ENCODE results near the gene BRINP3. TPM values are rescaled to one million over a fixed set of nuclear protein-coding genes. Genes with fewer than 3 reads are reported as not detected.

BRINP3 gene
- total and polyA plus RNA-seq, 2 of the 13 experiments (the other 11 are each of a cell fraction or from before 2014, with no cell fraction given), result not detected

GRCh38 chr1:190140644-190141043 lies 337.0 kb downstream of the BRINP3 start:
- no peak overlapping the region for H3K27ac ChIP-seq (ENCODE audit: extremely low read length, insufficient read depth, low read length)
- FAIRE-seq (no peak), DNase-seq (ENCODE audit: low spot score) (no peak), ATAC-seq (no peak)
- ChIA-PET POLR2A (no interaction called here), CTCF (ENCODE audit: low intra/inter-chr PET ratio, low total read pairs) (no interaction called here)
- no peaks in the 10 kb centered on the region for H3K36me3 ChIP-seq (replicated peaks in 1 of 2; ENCODE audit: control insufficient read depth in 1 of 2, insufficient read depth in 2 of 2, low read length in 2 of 2)
- H4K20me1 ChIP-seq (ENCODE audit: insufficient read depth, low read length), result no peaks in the 10 kb centered on the region
- H3K27me3 ChIP-seq (ENCODE audit: control insufficient read depth in 1 of 2, insufficient read depth in 2 of 2, low read length in 2 of 2), result no peaks in the 10 kb centered on the region
- no peak overlapping the region for H3K4me2 ChIP-seq (ENCODE audit: low read depth, low read length)
- intact Hi-C loops (cut with micrococcal nuclease; ENCODE audit: unreplicated experiment) (no loop called here), in situ Hi-C loops (cut with HindIII; ENCODE audit: extremely low pct_ligation_motif_present, low pct_unique_long_range_greater_than_20kb) (no loop called here)
- WGBS (ENCODE audit: low lambda C conversion rate), result 14% methylated on average over 1 of the region's 1 CpG
- no peaks in the 10 kb centered on the region for H3K79me2 ChIP-seq (ENCODE audit: insufficient read depth, low read length)
- no peaks in the 10 kb centered on the region for H3K4me1 ChIP-seq (ENCODE audit: insufficient read depth, low read length)
- no peak overlapping the region for H3K4me3 ChIP-seq (replicated peaks in 1 of 3; ENCODE audit: insufficient read depth in 1 of 3, low read depth in 2 of 3, low read length in 3 of 3)
- no peak overlapping the region for H3K9ac ChIP-seq (ENCODE audit: insufficient read depth, low read depth, low read length)
- no peaks in the 10 kb centered on the region for H3K9me3 ChIP-seq (ENCODE audit: low read length)
- TF ChIP-seq ZNF83 (CRISPR knock-in tag; IDR thresholded peaks at IDR 0.05; ENCODE audit: borderline replicate concordance), result no peak
- no TSS peak for BruUV-seq (replicated peaks)
- no peak overlapping the region for H2AFZ ChIP-seq (ENCODE audit: low read length)

GRCh38 chr1:190138702-190139101 lies 339.0 kb downstream of the BRINP3 start:
- H3K4me2 ChIP-seq (ENCODE audit: low read depth, low read length), result no peak overlapping the region
- H3K4me1 ChIP-seq (ENCODE audit: insufficient read depth, low read length), result no peaks in the 10 kb centered on the region
- no peaks in the 10 kb centered on the region for H3K27me3 ChIP-seq (ENCODE audit: control insufficient read depth in 1 of 2, insufficient read depth in 2 of 2, low read length in 2 of 2)
- intact Hi-C loops (cut with micrococcal nuclease; ENCODE audit: unreplicated experiment) (no loop called here), in situ Hi-C loops (cut with HindIII; ENCODE audit: extremely low pct_ligation_motif_present, low pct_unique_long_range_greater_than_20kb) (no loop called here)
- CTCF ChIA-PET (ENCODE audit: low intra/inter-chr PET ratio, low total read pairs), result no interaction called here
- H4K20me1 ChIP-seq (ENCODE audit: insufficient read depth, low read length), result no peaks in the 10 kb centered on the region
- DNase-seq (ENCODE audit: low spot score) (no peak), ATAC-seq (no peak), FAIRE-seq (no peak)
- no peaks in the 10 kb centered on the region for H3K9me3 ChIP-seq (ENCODE audit: low read length)
- no peak overlapping the region for H3K27ac ChIP-seq (ENCODE audit: extremely low read length, insufficient read depth, low read length)
- TF ChIP-seq SMAD1 (CRISPR knock-in tag; IDR thresholded peaks at IDR 0.05; ENCODE audit: borderline replicate concordance, low read depth) (no peak), DNMT1 (CRISPR knock-in tag; IDR thresholded peaks at IDR 0.05) (no peak), PLSCR1 (CRISPR knock-in tag; IDR thresholded peaks at IDR 0.05; ENCODE audit: borderline replicate concordance) (no peak), ZNF337 (CRISPR knock-in tag; IDR thresholded peaks at IDR 0.05; ENCODE audit: borderline replicate concordance, low read depth) (no peak), HCFC1 (IDR thresholded peaks at IDR 0.05; ENCODE audit: low read depth, low read length) (no peak), SRSF1 (optimal IDR thresholded peaks at IDR 0.05; ENCODE audit: low read depth, low read length) (no peak), ZBTB34 (CRISPR knock-in tag; IDR thresholded peaks at IDR 0.05) (no peak), TIGD3 (CRISPR knock-in tag; IDR thresholded peaks at IDR 0.05; ENCODE audit: borderline replicate concordance) (no peak), MYNN (CRISPR knock-in tag; IDR thresholded peaks at IDR 0.05; ENCODE audit: low read depth) (no peak), PBX2 (CRISPR knock-in tag; IDR thresholded peaks at IDR 0.05) (no peak)
- H3K9ac ChIP-seq (ENCODE audit: insufficient read depth, low read depth, low read length), result no peak overlapping the region
- WGBS (ENCODE audit: low lambda C conversion rate), result 0% methylated on average over 1 of the region's 1 CpG
- no peak overlapping the region for H2AFZ ChIP-seq (ENCODE audit: low read length)
- no TSS peak for BruUV-seq (replicated peaks)
- H3K36me3 ChIP-seq (replicated peaks in 1 of 2; ENCODE audit: control insufficient read depth in 1 of 2, insufficient read depth in 2 of 2, low read length in 2 of 2), result no peaks in the 10 kb centered on the region
- no peak overlapping the region for H3K4me3 ChIP-seq (replicated peaks in 1 of 3; ENCODE audit: insufficient read depth in 1 of 3, low read depth in 2 of 3, low read length in 3 of 3)
- POLR2A ChIA-PET, result no interaction called here
- H3K79me2 ChIP-seq (ENCODE audit: insufficient read depth, low read length), result no peaks in the 10 kb centered on the region
